Measurements from ENCODE around the gene CSH1.
A peak's percentile ranks its signal among the peaks of the same experiment; 100 is the strongest.

The CSH1 gene

DNA sequence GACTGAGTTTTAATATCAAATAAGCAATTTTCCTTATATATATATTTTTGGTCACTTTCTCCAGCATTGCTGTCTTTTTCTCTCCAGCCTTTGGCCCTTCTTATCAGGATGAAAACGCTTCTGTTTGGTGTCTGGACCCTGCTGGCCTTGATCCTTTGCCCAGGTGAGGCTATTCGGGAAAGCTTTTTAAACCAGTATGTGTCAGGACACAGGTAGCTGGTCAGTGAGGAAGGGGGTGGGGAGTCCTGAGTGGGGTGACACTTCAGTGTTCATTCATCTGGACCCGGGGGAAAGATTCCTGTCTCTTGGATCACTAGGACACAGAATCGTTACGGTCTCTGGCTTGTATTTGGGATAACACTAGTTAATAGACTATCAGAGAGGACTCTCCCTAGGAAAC is 41.7 kb downstream of the CSH1 start:
- no peak overlapping the region for H3K4me3 ChIP-seq (ENCODE audit: low read depth, low read length)
- DNase-seq: no peak
- no peak overlapping the region for H3K27ac ChIP-seq
- no peaks in the 10 kb centered on the region for H3K27me3 ChIP-seq (replicated peaks)
- no peaks in the 10 kb centered on the region for H3K36me3 ChIP-seq (replicated peaks)
- TF ChIP-seq CTCF (IDR thresholded peaks at IDR 0.05; ENCODE audit: low read depth, low read length, missing control alignments): no peak
- in situ Hi-C loops (cut with HindIII; ENCODE audit: low pct_ligation_motif_present, low sequenced_read_pairs): no loop called here

DNA sequence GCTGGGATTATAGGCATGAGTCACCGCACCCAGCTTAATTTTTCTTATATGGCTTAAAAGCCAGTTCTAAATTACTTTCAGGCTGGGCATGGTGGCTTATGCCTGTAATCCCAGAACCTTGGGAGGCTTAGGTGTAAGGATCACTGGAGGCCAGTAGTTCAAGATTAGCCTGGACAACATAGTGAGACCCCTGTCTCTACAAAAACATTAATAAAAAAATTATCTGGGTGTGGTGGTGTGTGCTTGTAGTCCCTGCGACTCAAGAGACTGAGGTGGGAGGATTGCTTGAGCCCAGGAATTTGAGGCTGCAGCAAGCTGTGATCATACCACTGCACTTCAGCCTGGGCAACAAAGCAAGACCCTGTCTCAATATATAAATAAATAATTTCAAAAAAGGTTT is 43.1 kb downstream of the CSH1 start:
- H3K36me3 ChIP-seq (replicated peaks): no peaks in the 10 kb centered on the region
- in situ Hi-C loops (cut with HindIII; ENCODE audit: low pct_ligation_motif_present, low sequenced_read_pairs): no loop called here
- H3K27me3 ChIP-seq (replicated peaks): no peaks in the 10 kb centered on the region
- H3K27ac ChIP-seq: no peak overlapping the region
- no peak for DNase-seq
- TF ChIP-seq CTCF (IDR thresholded peaks at IDR 0.05; ENCODE audit: low read depth, low read length, missing control alignments): no peak
- H3K4me3 ChIP-seq (ENCODE audit: low read depth, low read length): no peak overlapping the region

GRCh38 chr17:63850401-63850800 is 46.0 kb downstream of the CSH1 start:
- Histone ChIP-seq H3K27ac (no peak overlapping the region), H3K36me3 (replicated peaks) (no peaks in the 10 kb centered on the region), H3K27me3 (replicated peaks) (no peaks in the 10 kb centered on the region), H3K4me3 (ENCODE audit: low read depth, low read length) (no peak overlapping the region)
- TF ChIP-seq CTCF (IDR thresholded peaks at IDR 0.05; ENCODE audit: low read depth, low read length, missing control alignments): no peak
- in situ Hi-C loops (cut with HindIII; ENCODE audit: low pct_ligation_motif_present, low sequenced_read_pairs): no loop called here
- no peak for DNase-seq

GRCh38 chr17:63848834-63849689 is 47.3 kb downstream of the CSH1 start:
- in situ Hi-C loops (cut with HindIII; ENCODE audit: low pct_ligation_motif_present, low sequenced_read_pairs): no loop called here
- peak overlapping the region; percentile 70 for H3K27ac ChIP-seq
- peak; percentile 71 for TF ChIP-seq CTCF (IDR thresholded peaks at IDR 0.05; ENCODE audit: low read depth, low read length, missing control alignments)
- H3K36me3 ChIP-seq (replicated peaks): no peaks in the 10 kb centered on the region
- no peaks in the 10 kb centered on the region for H3K27me3 ChIP-seq (replicated peaks)
- peak overlapping the region; percentile 41 for H3K4me3 ChIP-seq (ENCODE audit: low read depth, low read length)
- peak; percentile 86 for DNase-seq

- Histone ChIP-seq H3K4me3 (ENCODE audit: low read depth, low read length) (no peak overlapping the region), H3K27ac (no peak overlapping the region), H3K27me3 (replicated peaks) (no peaks in the 10 kb centered on the region), H3K36me3 (replicated peaks) (no peaks in the 10 kb centered on the region)
- no peak for TF ChIP-seq CTCF (IDR thresholded peaks at IDR 0.05; ENCODE audit: low read depth, low read length, missing control alignments)
- in situ Hi-C loops (cut with HindIII; ENCODE audit: low pct_ligation_motif_present, low sequenced_read_pairs): no loop called here
- no peak for DNase-seq
Measured at GRCh38 chr17:63847525-63848249, 48.7 kb downstream of the CSH1 start.

Measured in brain microvascular endothelial cell (primary cell).